H9 (cell line): ENCODE results near the gene THRB. TPM values are rescaled to one million over a fixed set of nuclear protein-coding genes. Genes with fewer than 3 reads are reported as not detected.

Experiments
- DNase-seq: peaks from one replicate; pipeline ENCODE4 v3.0.0-alpha.2; 2017
- H2AFZ ChIP-seq: one replicate; pipeline ENCODE4 v1.6.1; 2013; ENCODE audit warnings: mild to moderate bottlenecking, low read length, control low read depth, moderate library complexity
- H2AK5ac ChIP-seq: 2 replicates; pipeline ENCODE4 v1.6.1; 2013; ENCODE audit warnings: low read length, control low read depth, mixed read lengths; ENCODE audit not compliant: insufficient read length
- H2BK120ac ChIP-seq: one replicate; pipeline ENCODE4 v1.6.1; 2013; ENCODE audit warnings: low read depth, mild to moderate bottlenecking, low read length, control low read depth, inconsistent platforms; ENCODE audit not compliant: poor library complexity, severe bottlenecking
- H2BK12ac ChIP-seq: 2 replicates; pipeline ENCODE4 v1.6.1; 2013; ENCODE audit warnings: low read length, control low read depth, mixed read lengths, low read depth; ENCODE audit not compliant: insufficient read length
- H2BK15ac ChIP-seq: 2 replicates; pipeline ENCODE4 v1.6.1; 2013; ENCODE audit warnings: low read depth, low read length, control low read depth
- H2BK20ac ChIP-seq: one replicate; pipeline ENCODE4 v1.6.1; 2013; ENCODE audit warnings: low read depth, mild to moderate bottlenecking, low read length, control low read depth, inconsistent platforms; ENCODE audit not compliant: poor library complexity, severe bottlenecking
- H2BK5ac ChIP-seq: 2 replicates; pipeline ENCODE4 v1.6.1; 2013; ENCODE audit warnings: low read length, control low read depth, mixed read lengths; ENCODE audit not compliant: insufficient read length
- H3K14ac ChIP-seq: 2 replicates; pipeline ENCODE4 v1.6.1; 2013; ENCODE audit warnings: low read length, control low read depth; ENCODE audit not compliant: insufficient read depth
- H3K18ac ChIP-seq: 2 replicates; pipeline ENCODE4 v1.6.1; 2013; ENCODE audit warnings: low read depth, mild to moderate bottlenecking, mixed read lengths, low read length, control low read depth; ENCODE audit not compliant: insufficient read length
- H3K23ac ChIP-seq: 2 replicates; pipeline ENCODE4 v1.6.1; 2013; ENCODE audit warnings: low read length, control low read depth, mixed read lengths, low read depth; ENCODE audit not compliant: insufficient read length
- H3K23me2 ChIP-seq: 2 replicates; pipeline ENCODE4 v1.6.1; 2013; ENCODE audit warnings: low read depth, mild to moderate bottlenecking, mixed read lengths, low read length, control low read depth; ENCODE audit not compliant: insufficient read length, poor library complexity, severe bottlenecking
- H3K27ac ChIP-seq: 2 replicates; pipeline ENCODE4 v1.5.1; 2013; ENCODE audit warnings: low read length, control low read depth, mixed read lengths, low read depth; ENCODE audit not compliant: insufficient read length
- H3K27me3 ChIP-seq: 2 replicates; pipeline ENCODE4 v1.6.1; 2013; ENCODE audit warnings: low read length, control low read depth, inconsistent platforms; ENCODE audit not compliant: insufficient read depth
- H3K4ac ChIP-seq: 2 replicates; pipeline ENCODE4 v1.6.1; 2013; ENCODE audit warnings: low read depth, mild to moderate bottlenecking, control low read depth, inconsistent platforms, low read length, moderate library complexity
- H3K4me1 ChIP-seq: 2 replicates; pipeline ENCODE4 v1.6.1; 2013; ENCODE audit warnings: low read length, control low read depth, inconsistent platforms; ENCODE audit not compliant: insufficient read depth
- H3K4me2 ChIP-seq: 2 replicates; pipeline ENCODE4 v1.6.1; 2013; ENCODE audit warnings: low read length, control low read depth, mixed read lengths; ENCODE audit not compliant: insufficient read length, insufficient read depth
- H3K56ac ChIP-seq: 2 replicates; pipeline ENCODE4 v1.6.1; 2013; ENCODE audit warnings: low read depth, mild to moderate bottlenecking, mixed read lengths, low read length, control low read depth; ENCODE audit not compliant: insufficient read length
- H3K79me1 ChIP-seq: 2 replicates; pipeline ENCODE4 v1.6.1; 2013; ENCODE audit warnings: low read depth, mild to moderate bottlenecking, moderate library complexity, low read length, control low read depth, inconsistent platforms; ENCODE audit not compliant: insufficient read depth, poor library complexity, severe bottlenecking
- H3K79me2 ChIP-seq: 2 replicates; pipeline ENCODE4 v1.6.1; 2013; ENCODE audit warnings: low read length, control low read depth, inconsistent platforms; ENCODE audit not compliant: insufficient read depth
- H3K9ac ChIP-seq: 2 replicates; pipeline ENCODE4 v1.6.1; 2013; ENCODE audit warnings: low read length, control low read depth, mixed read lengths; ENCODE audit not compliant: insufficient read length; ENCODE audit errors: extremely low read depth
- H3K9me3 ChIP-seq: one replicate; pipeline ENCODE4 v1.6.1; 2013; ENCODE audit warnings: low read depth, low read length, inconsistent platforms; ENCODE audit not compliant: control insufficient read depth
- H3T11ph ChIP-seq: one replicate; pipeline ENCODE4 v1.6.1; 2013; ENCODE audit warnings: mild to moderate bottlenecking, low read length, control low read depth, inconsistent platforms
- H4K20me1 ChIP-seq: one replicate; pipeline ENCODE4 v1.6.1; 2013; ENCODE audit not compliant: control insufficient read depth, insufficient read length, insufficient read depth
- H4K5ac ChIP-seq: 2 replicates; pipeline ENCODE4 v1.6.1; 2013; ENCODE audit warnings: low read depth, mild to moderate bottlenecking, mixed read lengths, low read length, control low read depth; ENCODE audit not compliant: insufficient read length
- H4K8ac ChIP-seq: replicated peaks from 2 replicates; pipeline ENCODE4 v1.6.1; 2013; ENCODE audit warnings: low read length, control low read depth, mixed read lengths, low read depth; ENCODE audit not compliant: insufficient read length
- H4K91ac ChIP-seq: 2 replicates; pipeline ENCODE4 v1.6.1; 2013; ENCODE audit warnings: low read depth, mild to moderate bottlenecking, moderate library complexity, mixed read lengths, low read length, control low read depth; ENCODE audit not compliant: insufficient read length
- H3K27ac Mint-ChIP-seq, 3 experiments: 2 replicates in 2 of 3; 3 replicates in 1 of 3; pipeline ENCODE4 v1.8.0; 2020 to 2021; ENCODE audit warnings: mixed read lengths in 3 of 3, mild to moderate bottlenecking in 1 of 3, moderate library complexity in 1 of 3
- H3K27me3 Mint-ChIP-seq: 2 replicates; pipeline ENCODE4 v1.8.0; 2021; ENCODE audit warnings: low read depth, mild to moderate bottlenecking, moderate library complexity, mixed read lengths
- H3K36me3 Mint-ChIP-seq, 3 experiments: 2 replicates in 2 of 3; 3 replicates in 1 of 3; pipeline ENCODE4 v1.8.0; 2020 to 2021; ENCODE audit warnings: low read depth in 3 of 3, mixed read lengths in 3 of 3; ENCODE audit not compliant: insufficient read depth in 1 of 3
- H3K4me1 Mint-ChIP-seq, 2 experiments: 2 replicates each; pipeline ENCODE4 v1.8.0; 2020; ENCODE audit warnings: mixed read lengths in 2 of 2
- H3K4me3 Mint-ChIP-seq, 2 experiments: 2 replicates in 1 of 2; 3 replicates in 1 of 2; pipeline ENCODE4 v1.8.0; 2020 to 2021; ENCODE audit warnings: mild to moderate bottlenecking in 2 of 2, mixed read lengths in 2 of 2, moderate library complexity in 1 of 2
- H3K9me3 Mint-ChIP-seq, 2 experiments: 2 replicates in 1 of 2; 3 replicates in 1 of 2; pipeline ENCODE4 v1.8.0; 2020; ENCODE audit warnings: mild to moderate bottlenecking in 2 of 2, mixed read lengths in 2 of 2, moderate library complexity in 1 of 2
- WGBS: extraction: QIAGEN DNeasy Blood & Tissue Kit; methylation state at CpG from one replicate; pipeline ENCODE4 v1.1.7; 2013; ENCODE audit warnings: missing lambda C conversion rate, low lambda C conversion rate, mixed read lengths; ENCODE audit not compliant: insufficient read length; ENCODE audit errors: extremely low coverage; 5-methylcytosine and 5-hydroxymethylcytosine counted together
- total RNA-seq: library from RNA; stranded (reverse); gene quantifications from 2 replicates; pipeline ENCODE4 v1.2.1, GENCODE V29; 2021
- TF ChIP-seq, protein P1 (sequence below): fragments of 200-600 bp; sonication (generic); conservative IDR thresholded peaks from 3 replicates; pipeline ENCODE4 v1.8.0; 2021; ENCODE audit warnings: antibody characterized with exemption, mild to moderate bottlenecking

The THRB gene
- total RNA-seq, 1 experiment from 2014 or later: 8.6 TPM

DNA sequence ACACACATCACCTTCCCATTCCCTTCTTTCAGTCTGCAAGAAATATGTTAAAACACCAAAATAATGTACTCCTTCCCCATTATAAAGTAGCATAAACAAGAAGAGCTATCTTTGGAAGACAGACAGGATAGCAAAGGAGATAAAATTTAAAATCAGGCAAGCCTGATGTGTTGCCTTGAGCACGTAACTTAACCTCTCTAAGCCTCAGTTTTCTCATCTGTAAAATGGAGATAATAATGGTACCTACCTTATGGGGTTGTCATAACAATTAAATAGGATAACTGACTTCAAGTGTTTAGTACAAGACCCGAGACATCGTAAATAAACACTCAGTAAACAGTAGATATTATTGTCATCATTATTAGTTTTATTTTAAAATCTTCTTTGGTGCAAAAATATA, 407.2 kb downstream of the THRB start:
- no CpG with 5 or more reads among the region's 3 CpGs for WGBS
- Histone ChIP-seq H2AFZ (no peak overlapping the region), H2BK15ac (no peak overlapping the region)

More for the DNA sequence above, 407.2 kb downstream of the THRB start:
- Histone ChIP-seq H3K27ac (no peak overlapping the region), H3K9me3 (no peaks in the 10 kb centered on the region), H3K23me2 (no peaks in the 10 kb centered on the region), H3K18ac (no peak overlapping the region), H3K4me1 (no peaks in the 10 kb centered on the region), H3K14ac (no peak overlapping the region), H3K27me3 (no peaks in the 10 kb centered on the region), H2AK5ac (no peak overlapping the region), H3T11ph (no peak overlapping the region), H3K56ac (no peak overlapping the region), H2BK120ac (no peak overlapping the region), H3K23ac (no peak overlapping the region), H2BK5ac (no peak overlapping the region), H3K4me2 (no peak overlapping the region), H3K79me1 (no peaks in the 10 kb centered on the region), H4K91ac (no peak overlapping the region), H3K79me2 (no peaks in the 10 kb centered on the region), H4K8ac (no peak overlapping the region), H3K4ac (no peak overlapping the region), H3K9ac (no peak overlapping the region), H2BK12ac (no peak overlapping the region), H4K20me1 (no peaks in the 10 kb centered on the region), H2BK20ac (no peak overlapping the region), H4K5ac (no peak overlapping the region)
- Mint-ChIP-seq H3K27ac (peak overlapping the region in 1 of 3 experiments; percentile 97; a peak in 3 of 7 replicates), H3K27me3 (no peaks in the 10 kb centered on the region), H3K9me3 (peaks cover 3 to 6% of the 10 kb centered on the region in 2 experiments; a peak in 3 of 5 replicates), H3K36me3 (0 out of 7 replicates have a peak, but pooled peaks cover 0 to 2% (median 0%) of the 10 kb centered on the region in 3 experiments), H3K4me3 (no peak overlapping the region), H3K4me1 (peaks cover 4 to 15% of the 10 kb centered on the region in 2 experiments)
- TF ChIP-seq, protein P1, sequence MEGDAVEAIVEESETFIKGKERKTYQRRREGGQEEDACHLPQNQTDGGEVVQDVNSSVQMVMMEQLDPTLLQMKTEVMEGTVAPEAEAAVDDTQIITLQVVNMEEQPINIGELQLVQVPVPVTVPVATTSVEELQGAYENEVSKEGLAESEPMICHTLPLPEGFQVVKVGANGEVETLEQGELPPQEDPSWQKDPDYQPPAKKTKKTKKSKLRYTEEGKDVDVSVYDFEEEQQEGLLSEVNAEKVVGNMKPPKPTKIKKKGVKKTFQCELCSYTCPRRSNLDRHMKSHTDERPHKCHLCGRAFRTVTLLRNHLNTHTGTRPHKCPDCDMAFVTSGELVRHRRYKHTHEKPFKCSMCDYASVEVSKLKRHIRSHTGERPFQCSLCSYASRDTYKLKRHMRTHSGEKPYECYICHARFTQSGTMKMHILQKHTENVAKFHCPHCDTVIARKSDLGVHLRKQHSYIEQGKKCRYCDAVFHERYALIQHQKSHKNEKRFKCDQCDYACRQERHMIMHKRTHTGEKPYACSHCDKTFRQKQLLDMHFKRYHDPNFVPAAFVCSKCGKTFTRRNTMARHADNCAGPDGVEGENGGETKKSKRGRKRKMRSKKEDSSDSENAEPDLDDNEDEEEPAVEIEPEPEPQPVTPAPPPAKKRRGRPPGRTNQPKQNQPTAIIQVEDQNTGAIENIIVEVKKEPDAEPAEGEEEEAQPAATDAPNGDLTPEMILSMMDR: no peak
- no peak for DNase-seq
